Posterior vena cava (tissue), 2 donors: ENCODE results near the gene KCNMA1. TPM values are rescaled to one million over a fixed set of nuclear protein-coding genes. Genes with fewer than 3 reads are reported as not detected.

ENCODE experiments used
- DNase-seq: peaks from one replicate; pipeline ENCODE4 v3.0.0-alpha.2; 2020; ENCODE audit warnings: low spot score
- intact Hi-C, 2 donors: fragments of 100-400 bp; cut with DNase I; formaldehyde crosslinking; loops; one replicate each; pipeline versions ENCODE4 v1.14.1 to v1.14.2; 2022 to 2023
- total RNA-seq, 2 donors: library from RNA; stranded (reverse); fragmentation: NEBNext Ultra II Directional; extraction: Animal tissue kit (Norgen Biotek cat#: 25700); gene quantifications; one replicate each; pipeline ENCODE4 v1.2.1, GENCODE V29; 2021
- donor health status: DM: yes; HTN: yes; CAD: no.
- donor health status: DM: yes; HTN: yes; CAD: no.

The KCNMA1 gene
- total RNA-seq, 2 donors from 2014 or later = 99.7 to 117 TPM

DNA sequence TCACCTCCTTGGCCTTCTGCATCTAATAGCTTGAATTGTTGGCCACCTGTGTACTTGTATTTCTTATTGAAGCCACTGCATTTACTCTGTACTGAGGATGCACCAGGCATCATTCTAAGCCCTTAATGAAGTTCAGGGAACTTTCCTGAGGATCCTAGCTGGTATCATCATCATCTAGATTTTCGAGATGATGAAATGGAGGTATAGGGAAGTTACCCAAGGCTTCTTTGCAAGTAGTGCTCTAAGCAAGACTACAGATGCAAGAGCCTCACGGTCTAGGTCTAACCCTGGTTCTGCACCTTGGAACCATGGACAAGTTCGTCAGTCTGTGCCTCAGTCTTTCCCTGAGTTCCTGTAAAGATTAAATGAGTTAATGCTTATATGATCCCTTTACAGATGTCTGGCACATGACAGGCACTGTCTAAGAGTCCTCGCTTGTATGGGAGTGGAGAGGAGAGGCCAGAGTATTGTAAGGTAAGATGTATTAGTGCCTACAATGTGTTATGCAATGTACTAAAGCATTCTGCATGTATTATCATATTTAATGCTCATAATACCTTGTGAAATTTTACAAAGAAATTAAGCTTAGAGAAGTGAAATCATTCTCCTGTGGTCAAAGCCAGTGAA is 145.1 kb downstream of the KCNMA1 start:
- intact Hi-C loops = loop anchor here in 1 of 2 donors (10.0 kb wide), 1 partner anchor 142 kb away; the partner anchor contains the start of gene KCNMA1
- no peak for DNase-seq

DNA sequence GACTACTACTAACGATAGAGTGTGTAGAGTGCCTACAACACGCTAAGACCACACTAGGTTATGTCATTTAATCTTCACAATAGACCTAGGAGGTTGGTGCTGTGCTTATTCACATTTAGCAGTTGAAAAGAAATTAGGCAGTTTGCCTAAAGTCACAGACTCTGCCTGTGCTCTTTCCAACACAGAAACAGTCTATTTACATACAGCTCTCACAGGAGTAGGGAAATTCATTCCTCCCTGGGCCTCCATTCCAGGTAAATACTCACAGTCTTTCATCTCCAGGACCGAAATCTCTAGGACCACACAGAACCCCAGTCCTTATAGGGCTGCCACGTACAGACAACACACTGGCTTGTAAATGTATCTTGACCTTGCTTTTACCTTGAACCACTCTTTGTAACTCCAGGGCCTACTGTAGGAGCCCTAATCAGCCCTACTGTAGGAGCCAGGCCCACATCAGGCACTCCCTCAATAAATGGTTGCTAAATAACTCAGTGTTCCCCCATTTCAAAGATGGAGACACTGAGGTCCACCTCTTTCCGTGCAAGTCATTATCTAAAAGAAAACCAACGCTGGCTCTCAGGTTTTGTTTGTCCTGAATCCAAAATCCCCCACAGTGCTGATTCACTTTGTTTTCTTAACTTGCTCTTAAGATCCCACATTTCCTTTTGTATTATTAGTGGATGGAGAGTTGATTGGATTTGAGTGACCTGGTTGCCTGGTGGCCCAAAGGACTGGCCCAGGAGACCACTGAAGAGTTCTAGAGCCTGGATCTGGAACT is 146.9 kb downstream of the KCNMA1 start:
- intact Hi-C loops = loop anchor here in 1 of 2 donors (10.0 kb wide), 1 partner anchor 144 kb away; the partner anchor contains the start of gene KCNMA1
- DNase-seq = no peak

DNA sequence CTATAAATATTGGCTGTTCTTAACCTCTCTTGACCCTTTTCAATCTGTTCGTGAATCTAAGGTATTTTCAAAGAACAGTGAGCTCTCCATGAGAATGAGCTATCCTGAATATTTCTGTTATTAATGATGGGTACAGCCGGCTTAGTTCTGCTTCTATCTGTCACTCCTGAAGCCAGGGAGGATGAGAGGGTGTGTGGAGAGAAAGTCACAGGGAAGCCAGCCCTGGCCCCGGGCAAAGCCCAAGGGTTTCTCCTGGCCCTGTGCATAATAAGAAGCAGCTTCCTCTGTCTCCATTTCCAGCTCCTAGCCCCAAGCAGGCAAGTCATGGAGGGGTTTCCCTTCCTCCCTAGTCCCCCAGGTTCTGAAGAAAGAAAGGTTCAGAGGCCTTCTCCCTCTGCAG is 151.1 kb downstream of the KCNMA1 start:
- no peak for DNase-seq
- intact Hi-C loops = no loop called here

DNA sequence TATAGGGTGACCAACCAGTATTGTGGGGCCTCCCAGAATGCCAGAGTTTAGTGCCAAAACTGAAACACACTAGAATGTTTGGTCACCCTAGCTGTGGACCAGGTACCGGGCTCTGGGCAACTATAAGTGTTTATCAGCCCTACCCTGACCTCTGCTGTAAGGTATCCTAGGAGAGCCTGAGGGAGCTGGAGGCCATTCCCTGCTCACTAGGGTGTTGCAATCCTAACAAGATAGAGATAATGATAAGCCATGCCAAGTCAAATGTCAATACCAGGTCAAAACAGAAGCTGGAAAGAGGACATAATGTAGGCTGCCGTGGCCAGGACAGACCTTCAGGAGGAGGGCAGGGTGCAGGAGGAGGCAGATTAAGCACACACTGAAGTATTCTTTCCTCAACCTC is 151.8 kb downstream of the KCNMA1 start:
- no peak for DNase-seq
- intact Hi-C loops = no loop called here

DNA sequence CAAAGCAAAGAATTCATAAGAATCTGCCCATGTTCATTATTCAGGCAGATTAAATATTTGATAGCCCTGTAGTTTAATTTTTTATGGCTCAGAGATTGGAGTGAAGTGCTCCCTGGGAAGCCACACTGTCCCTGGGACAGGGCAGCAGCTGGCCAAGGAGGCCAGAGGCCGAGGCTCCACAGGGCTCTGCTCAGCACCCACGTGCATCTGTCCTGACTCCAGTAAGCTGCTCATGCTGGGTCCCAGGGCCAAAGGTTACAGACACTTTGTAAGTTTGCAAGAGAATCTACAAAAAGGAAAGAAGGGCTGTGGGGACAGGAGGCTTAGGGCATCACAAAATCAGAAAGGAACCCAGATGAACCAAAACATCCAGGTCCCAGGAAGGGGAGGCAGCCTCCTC is 155.5 kb downstream of the KCNMA1 start:
- intact Hi-C loops = no loop called here

DNA sequence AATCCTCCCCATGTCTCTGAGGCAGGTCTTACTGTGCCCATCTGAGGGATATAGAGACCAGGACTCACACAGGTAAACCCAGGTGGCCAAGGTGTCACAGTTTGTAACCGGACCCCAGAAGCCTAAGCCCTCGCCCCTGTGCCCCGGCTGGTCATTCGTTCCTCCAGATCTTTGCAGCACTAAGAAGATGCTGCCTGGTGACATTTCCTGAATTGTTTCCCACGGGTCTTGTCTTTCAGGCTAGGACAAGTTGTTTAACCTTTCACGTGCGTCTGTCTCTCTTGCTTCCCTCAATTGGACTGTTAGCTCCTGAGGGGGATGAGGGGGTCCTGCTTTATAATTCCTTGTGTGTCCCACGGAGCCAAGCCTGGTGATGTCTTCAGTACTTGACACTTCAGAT is 158.0 kb downstream of the KCNMA1 start:
- no peak for DNase-seq

More for the DNA sequence above, 155.5 kb downstream of the KCNMA1 start:
- DNase-seq = no peak

DNA sequence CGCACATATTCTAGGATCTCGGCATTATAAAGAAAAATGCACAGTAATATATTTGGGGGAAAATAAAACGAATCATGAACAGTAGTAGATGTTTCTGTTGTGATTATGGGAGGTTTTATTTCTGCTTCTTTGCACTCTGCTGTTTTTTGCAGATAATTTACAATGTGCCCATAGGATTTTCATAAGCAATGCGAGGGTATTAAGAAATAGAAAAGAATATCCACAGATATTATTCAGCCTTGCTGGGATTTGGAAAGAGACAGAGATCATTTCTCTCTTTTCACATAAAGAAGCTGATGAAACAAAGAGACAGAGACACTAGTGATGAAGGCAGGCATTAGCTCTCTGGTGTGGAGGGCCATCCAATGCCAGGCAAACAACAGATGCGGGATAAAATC is 158.6 kb downstream of the KCNMA1 start:
- no peak for DNase-seq
- intact Hi-C loops = no loop called here

More for the DNA sequence above, 158.0 kb downstream of the KCNMA1 start:
- intact Hi-C loops = no loop called here

DNA sequence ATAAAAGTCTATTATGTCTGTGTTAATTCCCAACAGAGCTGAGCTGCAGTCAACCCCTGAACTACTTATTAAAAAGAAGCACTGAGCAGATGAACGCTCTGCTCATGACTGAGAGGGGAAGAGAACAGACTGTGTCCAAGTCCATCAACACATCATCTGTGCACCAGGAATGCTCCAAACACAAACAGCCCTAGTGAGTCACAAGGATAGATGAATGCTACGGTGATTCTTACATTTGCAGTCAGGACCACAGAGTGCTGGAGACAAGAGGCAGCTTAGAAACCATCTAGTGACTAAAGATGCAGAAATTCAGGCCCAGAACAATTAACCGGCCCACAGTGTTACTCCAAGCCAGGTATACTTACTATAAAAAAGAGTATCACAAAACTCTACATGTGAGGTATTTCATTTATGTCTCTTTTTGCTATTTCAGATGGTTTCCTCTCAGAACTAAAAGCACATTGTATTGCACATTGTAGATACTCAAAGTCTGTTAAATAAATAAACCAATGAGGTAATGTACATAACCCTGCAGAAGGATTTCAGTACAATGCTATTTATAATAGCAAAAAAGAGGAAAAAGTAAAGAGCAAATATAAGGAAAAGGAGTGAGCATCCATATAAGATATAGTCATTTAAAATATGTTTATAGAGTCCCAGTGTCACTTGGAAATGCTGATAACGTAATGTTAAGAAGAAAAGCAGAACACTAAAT is 159.2 kb downstream of the KCNMA1 start:
- intact Hi-C loops = no loop called here

DNA sequence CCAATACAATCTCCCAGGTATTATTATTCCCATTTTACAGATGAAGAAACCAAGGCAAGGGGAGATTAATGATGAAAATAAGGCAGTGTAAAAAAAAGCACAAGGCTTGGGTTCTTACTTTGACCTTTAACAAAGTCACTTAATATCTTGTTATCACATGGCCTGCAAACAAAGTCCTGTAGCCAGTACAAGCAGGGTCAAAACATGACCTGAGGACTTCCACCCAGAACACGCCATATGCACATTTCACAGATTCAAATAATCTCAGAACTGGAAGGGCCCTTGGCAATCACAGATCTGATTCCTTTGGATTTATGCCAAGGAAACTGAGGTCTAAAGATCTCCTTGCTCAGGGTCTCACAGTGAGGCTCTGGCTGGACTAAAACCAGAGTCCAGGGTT is 162.1 kb downstream of the KCNMA1 start:
- no peak for DNase-seq
- intact Hi-C loops = no loop called here

More for the DNA sequence above, 159.2 kb downstream of the KCNMA1 start:
- no peak for DNase-seq

DNA sequence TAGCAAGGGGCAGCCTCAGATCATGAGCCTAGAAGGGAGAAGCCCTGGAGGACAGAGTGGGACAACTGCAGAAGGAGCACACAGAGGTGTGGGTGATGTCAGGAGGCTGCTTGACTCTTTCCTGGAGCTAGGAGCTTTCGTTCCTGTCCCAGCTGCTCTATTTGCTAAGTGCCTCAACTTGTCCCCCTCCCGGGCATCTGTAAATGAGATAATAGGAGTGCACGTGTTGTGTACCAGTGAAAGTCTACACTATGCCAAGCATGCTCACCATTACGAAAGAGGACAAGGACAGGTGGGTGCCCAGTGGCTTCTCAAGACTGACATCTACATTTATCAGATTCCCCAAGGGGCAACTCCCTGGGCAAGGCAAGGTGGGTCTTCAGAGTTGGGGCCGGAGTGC is 162.7 kb downstream of the KCNMA1 start:
- intact Hi-C loops = no loop called here
- no peak for DNase-seq

DNA sequence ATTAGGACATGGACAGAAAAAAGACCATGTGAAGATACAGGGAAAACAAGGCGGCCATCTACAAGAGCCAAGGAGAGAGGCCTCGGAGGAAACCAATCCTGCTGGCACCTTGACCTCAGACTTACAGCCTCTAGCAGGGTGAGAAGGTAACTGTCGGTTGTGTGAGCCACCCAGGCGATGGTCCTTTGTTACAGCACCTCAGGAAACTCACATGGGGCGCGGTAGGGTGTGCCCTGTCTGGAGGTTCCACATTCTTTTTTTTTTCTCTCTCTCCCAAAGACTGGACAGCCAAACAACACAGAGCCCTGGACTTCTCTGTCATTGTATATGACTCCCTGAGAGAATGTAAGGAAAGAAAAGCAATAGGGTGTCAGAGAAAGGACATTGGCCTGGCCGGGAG is 163.2 kb downstream of the KCNMA1 start:
- DNase-seq = no peak
- intact Hi-C loops = no loop called here

DNA sequence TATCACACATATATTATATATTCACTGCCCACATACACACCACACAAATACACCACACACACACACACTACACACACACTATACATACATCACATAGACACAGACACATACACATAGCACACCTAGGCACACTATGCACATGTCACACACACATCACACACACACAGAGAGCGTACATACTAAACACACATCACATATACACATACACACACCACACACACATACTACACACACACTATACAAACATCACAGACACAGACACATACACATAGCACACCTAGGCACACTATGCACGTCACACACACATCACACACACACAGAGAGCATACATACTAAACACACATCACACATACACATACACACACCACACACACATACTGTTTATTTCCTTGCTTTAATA is 165.5 kb downstream of the KCNMA1 start:
- intact Hi-C loops = no loop called here
- no peak for DNase-seq

DNA sequence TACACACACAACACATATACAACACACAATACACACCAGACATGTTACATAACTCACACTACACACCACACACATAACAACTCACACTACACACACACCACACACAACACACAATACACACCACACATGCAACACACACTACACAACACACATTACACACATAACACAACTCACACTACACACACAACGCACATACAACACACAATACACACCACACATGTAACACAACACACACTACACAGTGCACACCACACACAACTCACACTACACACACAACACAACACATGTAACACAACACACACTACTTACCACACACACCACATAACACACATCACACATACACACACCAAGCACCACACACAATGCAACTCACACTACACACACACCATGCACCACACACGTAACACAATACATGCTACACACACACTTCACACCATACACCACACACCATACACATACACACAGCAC is 166.5 kb downstream of the KCNMA1 start:
- no peak for DNase-seq
- intact Hi-C loops = no loop called here

DNA sequence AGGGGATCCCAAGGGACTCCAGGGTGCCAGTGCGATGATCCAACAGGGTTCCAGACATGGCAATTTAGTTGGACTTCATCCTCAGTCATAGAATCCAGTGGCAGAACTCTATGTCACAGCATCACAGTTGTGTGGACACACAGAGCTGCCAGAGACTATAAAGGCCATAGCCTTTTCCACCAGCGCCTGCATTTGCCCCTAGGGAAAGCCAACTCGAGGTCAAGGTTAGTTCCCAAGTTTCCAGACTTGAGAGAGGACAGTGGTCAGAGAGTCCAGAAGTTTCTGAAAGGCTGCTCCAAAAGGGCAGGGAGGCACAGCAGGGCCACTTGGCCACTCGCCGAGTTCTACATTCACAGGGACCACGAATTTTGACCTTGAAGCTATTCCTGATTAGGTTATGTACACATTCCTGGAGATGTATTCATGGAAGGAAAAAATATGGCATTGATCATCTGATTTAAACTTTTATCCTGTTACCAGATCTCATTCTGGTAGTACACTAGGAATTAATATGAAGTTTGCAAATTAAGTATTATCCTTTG is 170.1 kb downstream of the KCNMA1 start:
- no peak for DNase-seq

DNA sequence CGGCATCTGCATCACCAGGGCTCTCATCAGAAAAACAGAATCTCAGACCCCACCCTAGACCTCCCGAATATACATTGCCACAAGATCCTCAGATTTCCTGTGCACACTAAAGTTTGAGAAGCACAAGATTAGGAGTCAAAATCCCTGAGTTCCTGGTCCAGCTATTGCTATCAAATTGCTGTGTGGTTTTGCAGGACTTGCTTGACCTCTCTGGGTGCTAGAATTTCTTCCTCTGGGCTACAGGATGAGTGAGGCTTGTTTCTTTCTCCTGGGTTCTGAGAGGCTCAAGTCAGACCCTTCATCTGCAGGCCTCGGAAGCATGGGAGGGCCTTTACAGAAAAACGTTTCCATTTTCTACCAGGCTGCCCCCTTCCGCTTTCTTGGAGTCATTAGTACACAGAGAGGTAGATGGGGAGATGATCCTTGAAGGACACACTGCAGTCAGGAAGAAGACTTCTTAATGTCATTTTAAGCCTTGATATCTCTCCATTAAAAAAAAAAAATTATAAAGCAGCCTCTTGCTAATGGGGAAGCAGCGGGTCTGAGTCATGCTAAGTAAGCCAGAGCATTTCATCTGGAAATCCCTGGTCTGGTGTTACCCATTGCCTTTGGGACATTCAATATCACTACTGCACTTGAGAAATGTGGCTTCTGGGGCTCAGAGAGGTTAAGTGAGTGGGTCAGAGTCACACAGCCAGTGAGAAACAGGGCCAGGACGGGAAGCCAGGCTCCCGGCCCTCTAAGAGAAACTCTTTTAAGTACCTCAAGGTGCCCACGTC is 173.5 kb downstream of the KCNMA1 start:
- intact Hi-C loops = no loop called here

More for the DNA sequence above, 170.1 kb downstream of the KCNMA1 start:
- intact Hi-C loops = no loop called here

DNA sequence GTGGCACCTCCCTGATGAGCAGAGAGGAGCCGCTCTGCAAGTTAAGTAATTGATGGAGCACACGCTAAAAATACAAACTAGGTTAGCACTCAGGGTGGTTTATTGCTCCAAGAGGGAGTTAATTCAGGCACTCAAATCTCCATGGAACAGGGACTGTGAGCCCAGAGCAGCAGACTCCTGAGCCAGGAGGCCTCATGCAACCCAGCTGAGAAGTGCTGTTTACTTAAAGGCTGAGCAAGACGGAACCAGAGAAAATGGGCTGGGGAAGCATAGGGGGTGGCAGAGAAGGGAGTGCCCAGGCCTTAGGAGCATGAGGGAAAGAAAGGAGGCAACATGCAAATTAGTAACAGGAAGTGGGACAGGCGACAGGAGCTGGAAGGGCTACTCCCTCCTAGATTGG is 174.1 kb downstream of the KCNMA1 start:
- DNase-seq = no peak

More for the DNA sequence above, 173.5 kb downstream of the KCNMA1 start:
- DNase-seq = no peak

DNA sequence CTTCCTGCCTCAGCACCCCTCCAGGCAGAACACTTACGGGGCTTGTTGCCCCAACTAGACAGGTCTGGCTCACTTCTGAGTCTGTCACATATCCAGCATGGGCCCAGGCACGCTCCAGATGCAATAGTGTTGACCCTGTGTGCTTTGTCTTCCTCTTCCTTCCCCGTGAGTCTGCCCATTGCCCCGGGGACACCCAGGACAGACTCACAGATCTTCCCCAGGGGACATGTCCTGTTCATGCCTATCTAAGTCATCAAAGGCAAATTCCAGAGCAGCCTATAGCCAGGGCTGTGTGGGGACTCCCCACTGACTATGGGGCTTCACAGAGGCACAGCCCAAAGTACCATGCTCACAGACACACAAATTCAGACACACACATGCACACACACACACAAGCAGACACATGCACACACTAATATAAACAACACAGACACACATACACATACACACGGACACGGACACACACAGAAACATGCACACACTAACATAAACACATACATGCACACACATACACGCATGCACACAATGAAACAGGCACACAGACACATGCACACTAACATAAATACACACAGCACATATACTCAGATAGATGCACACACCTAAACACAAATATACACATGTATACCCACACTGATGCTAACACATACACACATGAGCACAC is 175.8 kb downstream of the KCNMA1 start:
- DNase-seq = no peak
- intact Hi-C loops = no loop called here

More for the DNA sequence above, 174.1 kb downstream of the KCNMA1 start:
- intact Hi-C loops = no loop called here

DNA sequence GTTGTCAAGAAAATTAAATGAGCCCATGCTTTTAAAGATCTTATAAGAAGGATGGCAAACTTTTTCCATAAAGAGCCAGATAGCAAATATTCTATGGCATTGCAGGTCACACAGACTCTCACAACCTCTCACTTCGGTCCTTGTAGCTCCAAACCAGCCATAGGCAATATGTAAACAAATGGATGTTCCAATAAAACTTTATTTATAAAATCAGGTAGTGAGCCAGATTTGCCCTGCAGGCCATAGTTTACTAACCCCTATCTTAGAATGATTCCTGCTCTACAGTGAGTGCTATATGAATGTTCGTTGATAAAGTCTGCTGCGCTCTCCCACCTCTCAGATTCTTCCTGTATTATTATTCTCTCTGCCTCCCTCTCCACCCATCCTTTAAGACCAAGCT is 177.7 kb downstream of the KCNMA1 start:
- no peak for DNase-seq
- intact Hi-C loops = no loop called here
